GM23338 (cell line): Measurements from ENCODE around the gene SLC51A. TPM values are rescaled to one million over a fixed set of nuclear protein-coding genes. Genes with fewer than 3 reads are reported as not detected.
A peak's percentile ranks its signal among the peaks of the same experiment; 100 is the strongest.

Source experiments
- ATAC-seq: fragments of 200-7000 bp; cut with Tn5 transposase; 3 replicates; pipeline ENCODE4 v1.9.1; 2020
- DNase-seq: peaks from one replicate; pipeline ENCODE4 v3.0.0-alpha.2; 2015; ENCODE audit warnings: low spot score
- H2AFZ ChIP-seq: fragments of 200-600 bp; sonication (generic); 2 replicates; pipeline ENCODE4 v1.8.0; 2016; ENCODE audit warnings: antibody characterized with exemption, mild to moderate bottlenecking, moderate library complexity
- H3F3A ChIP-seq: fragments of 200-600 bp; sonication (generic); replicated peaks from 2 replicates; pipeline ENCODE4 v1.8.0; 2017; ENCODE audit warnings: antibody characterized with exemption, mixed run types, low read depth
- H3K27ac ChIP-seq: fragments of 200-600 bp; sonication (generic); 2 replicates; pipeline ENCODE4 v1.6.1; 2016; ENCODE audit warnings: low read depth
- H3K27me3 ChIP-seq: fragments of 200-600 bp; sonication (generic); 2 replicates; pipeline ENCODE4 v1.8.0; 2016; ENCODE audit warnings: mild to moderate bottlenecking, mixed run types, moderate library complexity; ENCODE audit not compliant: insufficient read depth
- H3K36me3 ChIP-seq: fragments of 200-600 bp; sonication (generic); 2 replicates; pipeline ENCODE4 v1.8.0; 2016; ENCODE audit warnings: mild to moderate bottlenecking; ENCODE audit not compliant: insufficient read depth
- H3K4me1 ChIP-seq: fragments of 200-600 bp; sonication (generic); 2 replicates; pipeline ENCODE4 v1.8.0; 2016; ENCODE audit warnings: mild to moderate bottlenecking, moderate library complexity; ENCODE audit not compliant: insufficient read depth
- H3K4me2 ChIP-seq: fragments of 200-600 bp; sonication (generic); 2 replicates; pipeline ENCODE4 v1.7.1; 2017; ENCODE audit warnings: mixed run types
- H3K4me3 ChIP-seq: fragments of 200-600 bp; sonication (generic); 2 replicates; pipeline ENCODE4 v1.6.1; 2016; ENCODE audit warnings: mixed run types
- H3K79me2 ChIP-seq: fragments of 200-600 bp; sonication (generic); replicated peaks from 2 replicates; pipeline ENCODE4 v1.8.0; 2017; ENCODE audit warnings: mild to moderate bottlenecking; ENCODE audit not compliant: insufficient read depth
- H3K9me2 ChIP-seq: fragments of 200-600 bp; sonication (generic); 2 replicates; pipeline ENCODE4 v1.8.0; 2017; ENCODE audit not compliant: insufficient read depth
- H4K20me1 ChIP-seq: fragments of 200-600 bp; sonication (generic); replicated peaks from 2 replicates; pipeline ENCODE4 v1.8.0; 2017; ENCODE audit warnings: mild to moderate bottlenecking; ENCODE audit not compliant: insufficient read depth
- H3K27ac Mint-ChIP-seq: 2 replicates; pipeline ENCODE4 v1.8.0; 2020; ENCODE audit warnings: inconsistent platforms, mild to moderate bottlenecking, moderate library complexity, mixed read lengths
- H3K27me3 Mint-ChIP-seq: 3 replicates; pipeline ENCODE4 v1.8.0; 2022; ENCODE audit warnings: low read depth, mild to moderate bottlenecking, moderate library complexity, mixed read lengths, inconsistent platforms; ENCODE audit not compliant: insufficient read depth, poor library complexity
- H3K36me3 Mint-ChIP-seq: 3 replicates; pipeline ENCODE4 v1.8.0; 2021; ENCODE audit warnings: low read depth, mild to moderate bottlenecking, inconsistent platforms, moderate library complexity, mixed read lengths
- H3K4me1 Mint-ChIP-seq: 3 replicates; pipeline ENCODE4 v1.8.0; 2020; ENCODE audit warnings: mild to moderate bottlenecking, inconsistent platforms, mixed read lengths
- H3K4me3 Mint-ChIP-seq: 3 replicates; pipeline ENCODE4 v1.8.0; 2021; ENCODE audit warnings: moderate library complexity, mild to moderate bottlenecking, inconsistent platforms, mixed read lengths
- H3K9me3 Mint-ChIP-seq: 3 replicates; pipeline ENCODE4 v1.8.0; 2020; ENCODE audit warnings: moderate library complexity, mild to moderate bottlenecking, inconsistent platforms, mixed read lengths
- CREB1 ChIP-seq: fragments of 250-450 bp; sonication (Bioruptor Pico); IDR thresholded peaks from 2 replicates; pipeline ENCODE4 v1.5.0; 2020; ENCODE audit warnings: low read depth, mild to moderate bottlenecking, moderate library complexity
- CTCF ChIP-seq, 2 experiments: fragments of 200-600 bp in 1 of 2; sonication (generic) in 1 of 2; conservative IDR thresholded peaks; 2 replicates each; pipeline versions ENCODE4 v1.5.1 to v1.6.1; 2016 to 2017; ENCODE audit warnings: antibody characterized with exemption in 2 of 2, low read depth in 2 of 2, mild to moderate bottlenecking in 2 of 2, moderate library complexity in 1 of 2
- ETS1 ChIP-seq: IDR thresholded peaks from 2 replicates; pipeline ENCODE4 v1.6.1; 2016; ENCODE audit warnings: antibody characterized with exemption
- EZH2 ChIP-seq: fragments of 200-600 bp; sonication (generic); IDR thresholded peaks from one replicate; pipeline ENCODE4 v1.8.0; 2017; ENCODE audit warnings: antibody characterized with exemption, mild to moderate bottlenecking, low read depth; ENCODE audit not compliant: unreplicated experiment
- EZH2phosphoT487 ChIP-seq: fragments of 200-600 bp; sonication (generic); IDR thresholded peaks from one replicate; pipeline ENCODE4 v1.8.1; 2018; ENCODE audit warnings: antibody characterized with exemption; ENCODE audit not compliant: unreplicated experiment
- JUNB ChIP-seq: IDR thresholded peaks from one replicate; pipeline ENCODE4 v1.6.1; 2016; ENCODE audit warnings: antibody characterized with exemption; ENCODE audit not compliant: unreplicated experiment
- NANOG ChIP-seq: IDR thresholded peaks from 2 replicates; pipeline ENCODE4 v1.6.1; 2016; ENCODE audit warnings: antibody characterized with exemption, borderline replicate concordance
- POLR2AphosphoS5 ChIP-seq: IDR thresholded peaks from 2 replicates; pipeline ENCODE4 v1.6.1; 2016; ENCODE audit warnings: antibody characterized with exemption, low read depth
- REST ChIP-seq: IDR thresholded peaks from one replicate; pipeline ENCODE4 v1.6.1; 2018; ENCODE audit warnings: antibody characterized with exemption; ENCODE audit not compliant: unreplicated experiment
- STAT1 ChIP-seq: IDR thresholded peaks from one replicate; pipeline ENCODE4 v1.6.1; 2016; ENCODE audit warnings: antibody characterized with exemption; ENCODE audit not compliant: unreplicated experiment
- ZNF114 ChIP-seq: fragments of 250-450 bp; sonication (Bioruptor Pico); IDR thresholded peaks from 2 replicates; pipeline ENCODE4 v1.5.0; 2020; ENCODE audit warnings: mild to moderate bottlenecking, moderate library complexity
- ZNF331 ChIP-seq: fragments of 250-450 bp; sonication (Bioruptor Pico); IDR thresholded peaks from 2 replicates; pipeline ENCODE4 v1.5.0; 2020; ENCODE audit warnings: low read depth, mild to moderate bottlenecking, moderate library complexity
- ZNF462 ChIP-seq: fragments of 250-450 bp; sonication (Bioruptor Pico); IDR thresholded peaks from 2 replicates; pipeline ENCODE4 v1.5.0; 2020; ENCODE audit warnings: mild to moderate bottlenecking, moderate library complexity
- polyA plus RNA-seq: library from polyadenylated mRNA; unstranded; fragments of >200 nt; fragmentation: Nextera tagmentation; extraction: Ambion mirVana; gene quantifications from 2 replicates; pipeline ENCODE4 v1.2.1, GENCODE V29; 2016
- total RNA-seq: library from RNA; depleted of rRNA; stranded (reverse); fragments of >200 nt; shearing (Covaris generic); gene quantifications from 2 replicates; pipeline ENCODE4 v1.2.3, GENCODE V29; 2014

The SLC51A gene
- total and polyA plus RNA-seq, 2 experiments from 2014 or later: 4.0 to 6.7 TPM

- Histone ChIP-seq H4K20me1 (no peaks in the 10 kb centered on the region), H3K36me3 (no peaks in the 10 kb centered on the region), H3K27ac (no peak within 1 kb of the TSS), H3K4me3 (no peak within 1 kb of the TSS), H3K27me3 (peaks cover 8% of the 10 kb centered on the region; the same call in 1 of the 2 replicates), H3K9me2 (0 out of 2 replicates have a peak, but pooled peaks cover 4% of the 10 kb centered on the region), H2AFZ (peak within 1 kb of the TSS; percentile 52; the same call in 1 of the 2 replicates), H3K79me2 (no peaks in the 10 kb centered on the region), H3K4me1 (peaks cover 5% of the 10 kb centered on the region; the same call in 1 of the 2 replicates), H3K4me2 (no peak within 1 kb of the TSS), H3F3A (peaks cover 6% of the 10 kb centered on the region; the same call in 1 of the 2 replicates)
- no peak within 1 kb of the TSS for H3K4me3 Mint-ChIP-seq
- H3K4me1 Mint-ChIP-seq: peaks cover 26% of the 10 kb centered on the region
- ATAC-seq (no peak), DNase-seq (peak; percentile 20)
- H3K27ac Mint-ChIP-seq: no peak within 1 kb of the TSS
- H3K9me3 Mint-ChIP-seq: no peaks in the 10 kb centered on the region; the same call in 2 of the 3 replicates
- H3K27me3 Mint-ChIP-seq: peaks cover 19% of the 10 kb centered on the region
- no peak for TF ChIP-seq ZNF331
- TF ChIP-seq ZNF114: no peak
- no peak for TF ChIP-seq ZNF462 (CRISPR knock-in tag)
- no peak for TF ChIP-seq NANOG
- TF ChIP-seq CTCF (conservative IDR thresholded peaks at IDR 0.05; ENCODE audit: low read depth in 2 of 2): no peak
- no peak for TF ChIP-seq JUNB
- TF ChIP-seq CREB1: no peak
- TF ChIP-seq EZH2: no peak
- TF ChIP-seq ETS1: no peak
- TF ChIP-seq EZH2phosphoT487: no peak
- no peak for TF ChIP-seq POLR2AphosphoS5
- TF ChIP-seq STAT1: no peak
- no peak for TF ChIP-seq REST
- peaks cover 3% of the 10 kb centered on the region; the same call in 2 of the 3 replicates for H3K36me3 Mint-ChIP-seq
These were observed 5.4 kb upstream of the SLC51A start, which contains the start of gene ZDHHC19 for GRCh38 chr3:196210673-196211556. TSS of gene ZDHHC19 (minus strand) at chr3:196211400. CDS start at chr3:196211315, 85 bp downstream.
